WTC11 (cell line): Measurements from ENCODE around the gene SLC35E3.

Experiments
- CTCF ChIP-seq: fragments of 200-600 bp; IDR thresholded peaks from 2 replicates; pipeline ENCODE4 v1.8.0; 2022; ENCODE audit warnings: antibody characterized with exemption
- TF ChIP-seq, protein P1 (sequence below): sonication (generic); formaldehyde crosslinking; IDR thresholded peaks from 2 replicates; pipeline ENCODE4 v1.8.1; 2022; ENCODE audit warnings: low read depth, mild to moderate bottlenecking, moderate library complexity, missing genetic modification reagents, borderline replicate concordance

GRCh38 chr12:68739891-68740290 lies 6.1 kb upstream of the SLC35E3 start:
- no peak for TF ChIP-seq CTCF
- TF ChIP-seq, protein P1, sequence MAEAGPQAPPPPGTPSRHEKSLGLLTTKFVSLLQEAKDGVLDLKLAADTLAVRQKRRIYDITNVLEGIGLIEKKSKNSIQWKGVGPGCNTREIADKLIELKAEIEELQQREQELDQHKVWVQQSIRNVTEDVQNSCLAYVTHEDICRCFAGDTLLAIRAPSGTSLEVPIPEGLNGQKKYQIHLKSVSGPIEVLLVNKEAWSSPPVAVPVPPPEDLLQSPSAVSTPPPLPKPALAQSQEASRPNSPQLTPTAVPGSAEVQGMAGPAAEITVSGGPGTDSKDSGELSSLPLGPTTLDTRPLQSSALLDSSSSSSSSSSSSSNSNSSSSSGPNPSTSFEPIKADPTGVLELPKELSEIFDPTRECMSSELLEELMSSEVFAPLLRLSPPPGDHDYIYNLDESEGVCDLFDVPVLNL (CRISPR knock-in tag): no peak
